ENCODE measurements around the gene DOK6. TPM values are rescaled to one million over a fixed set of nuclear protein-coding genes. Genes with fewer than 3 reads are reported as not detected.

The DOK6 gene
- polyA plus RNA-seq, 4 donors, result 0.27 to 5.7 (median 0.63) TPM; not detected in 1

GRCh38 chr18:69838620-69839411 is 438.1 kb downstream of the DOK6 start:
- Histone ChIP-seq H3K36me3 (ENCODE audit: control insufficient read depth in 3 of 3, insufficient read depth in 2 of 3, low read depth in 1 of 3, low read length in 3 of 3) (no peaks in the 10 kb centered on the region), H3K27me3 (ENCODE audit: control insufficient read depth in 3 of 3, insufficient read depth in 3 of 3, low read length in 3 of 3) (no peaks in the 10 kb centered on the region), H3K9me3 (ENCODE audit: control insufficient read depth in 2 of 2, insufficient read depth in 1 of 2, low read depth in 1 of 2, low read length in 1 of 2) (no peaks in the 10 kb centered on the region), H3K4me1 (ENCODE audit: control insufficient read depth in 3 of 3, insufficient read depth in 2 of 3, low read depth in 1 of 3, low read length in 2 of 3) (no peaks in the 10 kb centered on the region), H3K27ac (ENCODE audit: low read depth in 1 of 3, low read length in 2 of 3) (no peak overlapping the region), H3K4me3 (ENCODE audit: low read depth in 1 of 3, low read length in 3 of 3) (no peak overlapping the region)
- DNase-seq, result peak in 1 of 2 donors; percentile 6
- 67 to 87% (median 83%) methylated on average over 3 of the region's 3 CpGs for WGBS, 3 donors
- FAIRE-seq, result no peak

GRCh38 chr18:69839497-69839896 is 438.8 kb downstream of the DOK6 start:
- WGBS, 3 donors, result 91 to 95% (median 94%) methylated on average over 11 of the region's 11 CpGs
- DNase-seq (no peak), FAIRE-seq (no peak)
- no peaks in the 10 kb centered on the region for H3K4me1 ChIP-seq (ENCODE audit: control insufficient read depth in 3 of 3, insufficient read depth in 2 of 3, low read depth in 1 of 3, low read length in 2 of 3)
- no peaks in the 10 kb centered on the region for H3K36me3 ChIP-seq (ENCODE audit: control insufficient read depth in 3 of 3, insufficient read depth in 2 of 3, low read depth in 1 of 3, low read length in 3 of 3)
- no peaks in the 10 kb centered on the region for H3K27me3 ChIP-seq (ENCODE audit: control insufficient read depth in 3 of 3, insufficient read depth in 3 of 3, low read length in 3 of 3)
- no peak overlapping the region for H3K4me3 ChIP-seq (ENCODE audit: low read depth in 1 of 3, low read length in 3 of 3)
- H3K9me3 ChIP-seq (ENCODE audit: control insufficient read depth in 2 of 2, insufficient read depth in 1 of 2, low read depth in 1 of 2, low read length in 1 of 2), result no peaks in the 10 kb centered on the region
- H3K27ac ChIP-seq (ENCODE audit: low read depth in 1 of 3, low read length in 2 of 3), result no peak overlapping the region

GRCh38 chr18:69840001-69840400 is 439.3 kb downstream of the DOK6 start:
- H3K36me3 ChIP-seq (ENCODE audit: control insufficient read depth in 3 of 3, insufficient read depth in 2 of 3, low read depth in 1 of 3, low read length in 3 of 3), result no peaks in the 10 kb centered on the region
- H3K27ac ChIP-seq (ENCODE audit: low read depth in 1 of 3, low read length in 2 of 3), result no peak overlapping the region
- DNase-seq (no peak), FAIRE-seq (no peak)
- H3K27me3 ChIP-seq (ENCODE audit: control insufficient read depth in 3 of 3, insufficient read depth in 3 of 3, low read length in 3 of 3), result no peaks in the 10 kb centered on the region
- 88 to 90% (median 88%) methylated on average over 11 of the region's 11 CpGs for WGBS, 3 donors
- no peaks in the 10 kb centered on the region for H3K4me1 ChIP-seq (ENCODE audit: control insufficient read depth in 3 of 3, insufficient read depth in 2 of 3, low read depth in 1 of 3, low read length in 2 of 3)
- H3K4me3 ChIP-seq (ENCODE audit: low read depth in 1 of 3, low read length in 3 of 3), result no peak overlapping the region
- no peaks in the 10 kb centered on the region for H3K9me3 ChIP-seq (ENCODE audit: control insufficient read depth in 2 of 2, insufficient read depth in 1 of 2, low read depth in 1 of 2, low read length in 1 of 2)

GRCh38 chr18:69840445-69840844 is 439.8 kb downstream of the DOK6 start:
- no peak overlapping the region for H3K4me3 ChIP-seq (ENCODE audit: low read depth in 1 of 3, low read length in 3 of 3)
- H3K9me3 ChIP-seq (ENCODE audit: control insufficient read depth in 2 of 2, insufficient read depth in 1 of 2, low read depth in 1 of 2, low read length in 1 of 2), result no peaks in the 10 kb centered on the region
- H3K27ac ChIP-seq (ENCODE audit: low read depth in 1 of 3, low read length in 2 of 3), result no peak overlapping the region
- H3K27me3 ChIP-seq (ENCODE audit: control insufficient read depth in 3 of 3, insufficient read depth in 3 of 3, low read length in 3 of 3), result no peaks in the 10 kb centered on the region
- H3K4me1 ChIP-seq (ENCODE audit: control insufficient read depth in 3 of 3, insufficient read depth in 2 of 3, low read depth in 1 of 3, low read length in 2 of 3), result no peaks in the 10 kb centered on the region
- H3K36me3 ChIP-seq (ENCODE audit: control insufficient read depth in 3 of 3, insufficient read depth in 2 of 3, low read depth in 1 of 3, low read length in 3 of 3), result no peaks in the 10 kb centered on the region
- DNase-seq (no peak), FAIRE-seq (no peak)
- WGBS, 3 donors, result 84 to 88% (median 87%) methylated on average over 7 of the region's 7 CpGs

GRCh38 chr18:69841117-69841516 is 440.4 kb downstream of the DOK6 start:
- Histone ChIP-seq H3K27ac (ENCODE audit: low read depth in 1 of 3, low read length in 2 of 3) (no peak overlapping the region), H3K36me3 (ENCODE audit: control insufficient read depth in 3 of 3, insufficient read depth in 2 of 3, low read depth in 1 of 3, low read length in 3 of 3) (no peaks in the 10 kb centered on the region), H3K27me3 (ENCODE audit: control insufficient read depth in 3 of 3, insufficient read depth in 3 of 3, low read length in 3 of 3) (no peaks in the 10 kb centered on the region), H3K9me3 (ENCODE audit: control insufficient read depth in 2 of 2, insufficient read depth in 1 of 2, low read depth in 1 of 2, low read length in 1 of 2) (no peaks in the 10 kb centered on the region), H3K4me3 (ENCODE audit: low read depth in 1 of 3, low read length in 3 of 3) (no peak overlapping the region), H3K4me1 (ENCODE audit: control insufficient read depth in 3 of 3, insufficient read depth in 2 of 3, low read depth in 1 of 3, low read length in 2 of 3) (no peaks in the 10 kb centered on the region)
- 86 to 95% (median 92%) methylated on average over 9 of the region's 9 CpGs for WGBS, 3 donors
- no peak for DNase-seq
- no peak for FAIRE-seq

GRCh38 chr18:69843015-69843414 is 442.3 kb downstream of the DOK6 start:
- H3K4me1 ChIP-seq (ENCODE audit: control insufficient read depth in 3 of 3, insufficient read depth in 2 of 3, low read depth in 1 of 3, low read length in 2 of 3), result no peaks in the 10 kb centered on the region
- H3K4me3 ChIP-seq (ENCODE audit: low read depth in 1 of 3, low read length in 3 of 3), result no peak overlapping the region
- no peaks in the 10 kb centered on the region for H3K9me3 ChIP-seq (ENCODE audit: control insufficient read depth in 2 of 2, insufficient read depth in 1 of 2, low read depth in 1 of 2, low read length in 1 of 2)
- no peak overlapping the region for H3K27ac ChIP-seq (ENCODE audit: low read depth in 1 of 3, low read length in 2 of 3)
- FAIRE-seq (no peak), DNase-seq (no peak)
- 72 to 77% (median 76%) methylated on average over 5 of the region's 5 CpGs for WGBS, 3 donors
- no peaks in the 10 kb centered on the region for H3K27me3 ChIP-seq (ENCODE audit: control insufficient read depth in 3 of 3, insufficient read depth in 3 of 3, low read length in 3 of 3)
- H3K36me3 ChIP-seq (ENCODE audit: control insufficient read depth in 3 of 3, insufficient read depth in 2 of 3, low read depth in 1 of 3, low read length in 3 of 3), result no peaks in the 10 kb centered on the region

- no peaks in the 10 kb centered on the region for H3K9me3 ChIP-seq (ENCODE audit: control insufficient read depth in 2 of 2, insufficient read depth in 1 of 2, low read depth in 1 of 2, low read length in 1 of 2)
- DNase-seq, result no peak
- no peaks in the 10 kb centered on the region for H3K27me3 ChIP-seq (ENCODE audit: control insufficient read depth in 3 of 3, insufficient read depth in 3 of 3, low read length in 3 of 3)
- no peak overlapping the region for H3K27ac ChIP-seq (ENCODE audit: low read depth in 1 of 3, low read length in 2 of 3)
- 59 to 83% (median 65%) methylated on average over 2 of the region's 2 CpGs for WGBS, 3 donors
- no peak overlapping the region for H3K4me3 ChIP-seq (ENCODE audit: low read depth in 1 of 3, low read length in 3 of 3)
- H3K4me1 ChIP-seq (ENCODE audit: control insufficient read depth in 3 of 3, insufficient read depth in 2 of 3, low read depth in 1 of 3, low read length in 2 of 3), result no peaks in the 10 kb centered on the region
- H3K36me3 ChIP-seq (ENCODE audit: control insufficient read depth in 3 of 3, insufficient read depth in 2 of 3, low read depth in 1 of 3, low read length in 3 of 3), result no peaks in the 10 kb centered on the region
- no peak for FAIRE-seq
Measured at GRCh38 chr18:69844656-69845055, 444.0 kb downstream of the DOK6 start.

GRCh38 chr18:69845593-69846506 is 445.2 kb downstream of the DOK6 start:
- Histone ChIP-seq H3K4me1 (ENCODE audit: control insufficient read depth in 3 of 3, insufficient read depth in 2 of 3, low read depth in 1 of 3, low read length in 2 of 3) (no peaks in the 10 kb centered on the region), H3K36me3 (ENCODE audit: control insufficient read depth in 3 of 3, insufficient read depth in 2 of 3, low read depth in 1 of 3, low read length in 3 of 3) (no peaks in the 10 kb centered on the region), H3K27me3 (ENCODE audit: control insufficient read depth in 3 of 3, insufficient read depth in 3 of 3, low read length in 3 of 3) (no peaks in the 10 kb centered on the region), H3K4me3 (ENCODE audit: low read depth in 1 of 3, low read length in 3 of 3) (no peak overlapping the region), H3K9me3 (ENCODE audit: control insufficient read depth in 2 of 2, insufficient read depth in 1 of 2, low read depth in 1 of 2, low read length in 1 of 2) (no peaks in the 10 kb centered on the region), H3K27ac (ENCODE audit: low read depth in 1 of 3, low read length in 2 of 3) (no peak overlapping the region)
- FAIRE-seq (no peak), DNase-seq (no peak)
- WGBS, 3 donors, result 54 to 73% (median 67%) methylated on average over 8 of the region's 8 CpGs
